Activated T-helper 2 cell treated with anti-CD3 and anti-CD28 coated beads, Interferon-gamma antibody, Interleukin-2, Interleukin-4, amounts not matched to agents 10 μg/mL and 5 μg/mL and 100 μg/mL, durations not matched to agents 14 hours and 24 hours and 36 hours (primary cell): ENCODE results near the gene SSX1. TPM values are rescaled to one million over a fixed set of nuclear protein-coding genes. Genes with fewer than 3 reads are reported as not detected.
"Not testable (repeated sequence)": the region's sequence is repeated elsewhere in the genome, so short reads cannot be mapped to it uniquely, and the experiment has no call there.

Source experiments
- DNase-seq: peaks from one replicate; pipeline ENCODE4 v3.0.0; 2021; ENCODE audit warnings: low spot score
- H3K27ac Mint-ChIP-seq: one replicate; pipeline ENCODE4 v1.8.0; 2021; ENCODE audit warnings: mixed read lengths
- H3K27me3 Mint-ChIP-seq: one replicate; pipeline ENCODE4 v1.8.0; 2021; ENCODE audit warnings: low read depth, mixed read lengths
- H3K36me3 Mint-ChIP-seq: one replicate; pipeline ENCODE4 v1.8.0; 2021; ENCODE audit warnings: low read depth, mixed read lengths
- H3K4me1 Mint-ChIP-seq: one replicate; pipeline ENCODE4 v1.8.0; 2021; ENCODE audit warnings: low read depth, mixed read lengths
- H3K4me3 Mint-ChIP-seq: one replicate; pipeline ENCODE4 v1.8.0; 2021; ENCODE audit warnings: low read depth, mild to moderate bottlenecking, moderate library complexity, mixed read lengths
- H3K9me3 Mint-ChIP-seq: one replicate; pipeline ENCODE4 v1.8.0; 2021; ENCODE audit warnings: mixed read lengths
- intact Hi-C: fragments of 100-400 bp; cut with micrococcal nuclease; formaldehyde crosslinking; loops from one replicate; pipeline ENCODE4 v1.15.1; 2023
- total RNA-seq: library from RNA; stranded (reverse); gene quantifications from 2 replicates; pipeline ENCODE4 v1.2.3, GENCODE V29; 2022

The SSX1 gene
- total RNA-seq: not detected in 2 replicates

- H3K4me3 Mint-ChIP-seq, H3K4me1 Mint-ChIP-seq, H3K9me3 Mint-ChIP-seq, H3K27ac Mint-ChIP-seq, H3K27me3 Mint-ChIP-seq, DNase-seq, H3K36me3 Mint-ChIP-seq, intact Hi-C loops: not testable (repeated sequence)
These were observed at the start of gene SSX1 for GRCh38 chrX:48255062-48255796. Gene SSX1, plus strand, starts transcription at chrX:48255392. Its CDS starts 1,850 bp downstream, at chrX:48257242.

GRCh38 chrX:48214341-48214740 is 40.9 kb upstream of the SSX1 start:
- H3K9me3 Mint-ChIP-seq, H3K4me3 Mint-ChIP-seq, H3K4me1 Mint-ChIP-seq, H3K27ac Mint-ChIP-seq, DNase-seq, intact Hi-C loops, H3K36me3 Mint-ChIP-seq, H3K27me3 Mint-ChIP-seq: not testable (repeated sequence)

GRCh38 chrX:48224196-48224595 is 31.0 kb upstream of the SSX1 start:
- DNase-seq, H3K9me3 Mint-ChIP-seq, H3K27ac Mint-ChIP-seq, intact Hi-C loops, H3K36me3 Mint-ChIP-seq, H3K27me3 Mint-ChIP-seq, H3K4me1 Mint-ChIP-seq, H3K4me3 Mint-ChIP-seq: not testable (repeated sequence)

GRCh38 chrX:48252945-48253344 is 2.2 kb upstream of the SSX1 start:
- H3K27ac Mint-ChIP-seq, H3K4me3 Mint-ChIP-seq, H3K36me3 Mint-ChIP-seq, H3K27me3 Mint-ChIP-seq, H3K9me3 Mint-ChIP-seq, H3K4me1 Mint-ChIP-seq, intact Hi-C loops, DNase-seq: not testable (repeated sequence)

- intact Hi-C loops, H3K27ac Mint-ChIP-seq, H3K4me3 Mint-ChIP-seq, H3K9me3 Mint-ChIP-seq, H3K4me1 Mint-ChIP-seq, H3K36me3 Mint-ChIP-seq, DNase-seq, H3K27me3 Mint-ChIP-seq: not testable (repeated sequence)
These were observed 19.2 kb downstream of the SSX1 start for GRCh38 chrX:48274365-48274764.

GRCh38 chrX:48278958-48279357 is 23.8 kb downstream of the SSX1 start:
- H3K27ac Mint-ChIP-seq: no peak overlapping the region
- no peaks in the 10 kb centered on the region for H3K9me3 Mint-ChIP-seq
- DNase-seq: no peak
- H3K4me3 Mint-ChIP-seq: no peak overlapping the region
- no peaks in the 10 kb centered on the region for H3K4me1 Mint-ChIP-seq
- intact Hi-C loops: no loop called here
- peaks cover 2% of the 10 kb centered on the region for H3K27me3 Mint-ChIP-seq
- H3K36me3 Mint-ChIP-seq: no peaks in the 10 kb centered on the region

GRCh38 chrX:48280729-48281128 is 25.5 kb downstream of the SSX1 start:
- H3K4me3 Mint-ChIP-seq, H3K4me1 Mint-ChIP-seq, DNase-seq, H3K9me3 Mint-ChIP-seq, H3K27ac Mint-ChIP-seq, intact Hi-C loops, H3K36me3 Mint-ChIP-seq, H3K27me3 Mint-ChIP-seq: not testable (repeated sequence)

- no peaks in the 10 kb centered on the region for H3K9me3 Mint-ChIP-seq
These were observed 51.0 kb downstream of the SSX1 start for GRCh38 chrX:48306175-48306574.

GRCh38 chrX:48313996-48314395 is 58.8 kb downstream of the SSX1 start:
- H3K27ac Mint-ChIP-seq, H3K36me3 Mint-ChIP-seq, H3K27me3 Mint-ChIP-seq, H3K4me3 Mint-ChIP-seq, intact Hi-C loops, H3K9me3 Mint-ChIP-seq, H3K4me1 Mint-ChIP-seq, DNase-seq: not testable (repeated sequence)

More at GRCh38 chrX:48306175-48306574, 51.0 kb downstream of the SSX1 start:
- Mint-ChIP-seq H3K27me3 (no peaks in the 10 kb centered on the region), H3K36me3 (no peaks in the 10 kb centered on the region), H3K4me3 (no peak overlapping the region), H3K27ac (no peak overlapping the region), H3K4me1 (no peaks in the 10 kb centered on the region)
- intact Hi-C loops: no loop called here
- DNase-seq: no peak

Other genes with a start within 250 kb of the SSX1 start
- gene SPACA5, start 248.4 kb upstream of the SSX1 start, total RNA-seq: not detected in 2 replicates
- 0.25 and 0.55 TPM in 2 replicates for gene ZNF630, start 183.8 kb upstream of the SSX1 start, total RNA-seq
- not detected in 2 replicates for gene SPACA5B, start 124.8 kb upstream of the SSX1 start, total RNA-seq
- not detected in 2 replicates for gene SSX5, start 58.6 kb upstream of the SSX1 start, total RNA-seq
- not detected in 2 replicates for gene SSX3, start 101.3 kb downstream of the SSX1 start, total RNA-seq
- not detected in 2 replicates for gene SSX4, start 128.1 kb downstream of the SSX1 start, total RNA-seq
- gene SSX4B, start 156.6 kb downstream of the SSX1 start, total RNA-seq: not detected in 2 replicates
- 146 and 147 TPM in 2 replicates for gene SLC38A5, start 214.9 kb downstream of the SSX1 start, total RNA-seq
- gene FTSJ1, start 220.8 kb downstream of the SSX1 start, total RNA-seq: 84.6 and 89.8 TPM in 2 replicates